Activated T-helper 17 cell treated with anti-CD3 and anti-CD28 coated beads, Interleukin-2, amount 50 U/mL, for 72 hours (primary cell): ENCODE measurements around the gene PCSK9. TPM values are rescaled to one million over a fixed set of nuclear protein-coding genes. Genes with fewer than 3 reads are reported as not detected.

Source experiments
- ATAC-seq: fragments of 150-1000 bp; cut with Tn5 transposase; replicated peaks from 2 replicates; pipeline ENCODE4 v1.10.0; 2021; ENCODE audit warnings: mild to moderate bottlenecking, moderate library complexity
- H3K27ac Mint-ChIP-seq: one replicate; pipeline ENCODE4 v1.8.0; 2022; ENCODE audit warnings: mixed read lengths
- H3K27me3 Mint-ChIP-seq: one replicate; pipeline ENCODE4 v1.8.0; 2022; ENCODE audit warnings: mixed read lengths
- H3K36me3 Mint-ChIP-seq: one replicate; pipeline ENCODE4 v1.8.0; 2022; ENCODE audit warnings: low read depth, mild to moderate bottlenecking, mixed read lengths
- H3K4me1 Mint-ChIP-seq: one replicate; pipeline ENCODE4 v1.8.0; 2022; ENCODE audit warnings: mixed read lengths
- H3K4me3 Mint-ChIP-seq: one replicate; pipeline ENCODE4 v1.8.0; 2022; ENCODE audit warnings: mild to moderate bottlenecking, mixed read lengths
- H3K9me3 Mint-ChIP-seq: one replicate; pipeline ENCODE4 v1.8.0; 2022; ENCODE audit warnings: mixed read lengths
- total RNA-seq, 2 donors: library from RNA; stranded (reverse); gene quantifications; one replicate each; pipeline ENCODE4 v1.2.3, GENCODE V29; 2022

The PCSK9 gene
- total RNA-seq, 2 donors from 2014 or later: not detected

DNA sequence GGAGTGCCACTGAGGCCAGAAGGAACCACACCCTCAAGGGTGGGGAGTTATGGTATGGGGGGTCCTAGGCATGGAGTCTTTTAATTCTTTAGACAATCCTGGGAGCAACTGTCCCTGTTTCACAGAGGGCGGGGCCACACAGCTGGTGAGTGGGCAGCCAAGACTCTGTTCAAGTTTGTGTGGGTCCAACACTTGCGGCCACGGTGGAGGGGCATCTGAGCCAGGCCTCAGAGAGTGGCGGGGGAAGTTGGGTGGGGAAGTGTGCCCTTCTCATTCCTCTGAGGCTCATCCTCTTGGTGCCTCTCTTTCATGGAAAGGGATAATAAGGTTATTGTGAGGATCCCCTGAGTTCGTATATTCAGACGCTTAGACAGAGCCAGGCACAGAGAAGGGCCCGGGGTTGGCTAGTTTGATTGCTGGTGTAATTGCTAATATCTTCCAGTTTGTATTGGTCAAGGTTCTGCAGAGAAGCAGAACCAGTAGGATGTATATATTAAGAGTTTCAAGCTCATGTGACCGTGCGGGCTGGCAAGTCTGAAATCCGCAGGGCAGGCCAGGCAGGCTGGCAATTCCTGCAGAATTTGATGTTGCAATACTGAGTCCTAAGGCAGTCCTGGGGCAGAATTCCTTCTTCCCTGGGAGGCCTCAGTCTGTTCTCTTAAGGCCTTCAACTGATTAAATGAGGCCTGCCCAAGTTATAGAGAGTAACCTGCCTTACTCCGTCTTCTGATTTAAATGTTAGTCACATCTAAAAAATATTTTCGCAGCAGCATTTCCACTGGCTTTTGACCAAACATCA is 15.9 kb downstream of the PCSK9 start:
- H3K27ac Mint-ChIP-seq: no peak overlapping the region
- no peaks in the 10 kb centered on the region for H3K4me1 Mint-ChIP-seq
- no peaks in the 10 kb centered on the region for H3K9me3 Mint-ChIP-seq
- no peaks in the 10 kb centered on the region for H3K36me3 Mint-ChIP-seq
- no peak for ATAC-seq
- H3K27me3 Mint-ChIP-seq: no peaks in the 10 kb centered on the region
- H3K4me3 Mint-ChIP-seq: no peak overlapping the region

DNA sequence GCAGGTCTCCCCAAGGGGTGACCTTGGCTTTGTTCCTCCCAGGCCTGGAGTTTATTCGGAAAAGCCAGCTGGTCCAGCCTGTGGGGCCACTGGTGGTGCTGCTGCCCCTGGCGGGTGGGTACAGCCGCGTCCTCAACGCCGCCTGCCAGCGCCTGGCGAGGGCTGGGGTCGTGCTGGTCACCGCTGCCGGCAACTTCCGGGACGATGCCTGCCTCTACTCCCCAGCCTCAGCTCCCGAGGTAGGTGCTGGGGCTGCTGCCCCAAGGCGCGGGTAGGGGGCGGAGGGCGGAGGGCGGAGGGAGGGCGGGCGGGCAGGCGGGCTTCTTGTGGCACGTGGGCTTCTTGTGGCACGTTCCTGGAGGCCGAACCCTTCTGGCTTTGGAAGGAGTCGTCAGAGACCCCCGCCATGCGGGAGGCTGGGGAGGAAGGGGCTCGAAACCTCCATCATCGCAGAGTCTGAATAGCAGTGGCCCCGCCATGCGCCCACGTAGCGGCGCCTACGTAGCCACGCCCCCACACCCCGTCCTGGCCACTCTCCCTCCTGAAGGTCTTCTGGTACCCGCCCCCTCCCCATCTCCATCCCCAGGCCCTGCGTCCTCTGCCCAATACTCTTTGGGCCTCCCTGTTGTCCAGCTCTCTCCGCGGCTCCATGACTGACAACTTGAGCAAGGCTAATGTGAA is 16.7 kb downstream of the PCSK9 start:
- no peaks in the 10 kb centered on the region for H3K27me3 Mint-ChIP-seq
- ATAC-seq: no peak
- H3K27ac Mint-ChIP-seq: no peak overlapping the region
- H3K9me3 Mint-ChIP-seq: no peaks in the 10 kb centered on the region
- no peaks in the 10 kb centered on the region for H3K4me1 Mint-ChIP-seq
- no peaks in the 10 kb centered on the region for H3K36me3 Mint-ChIP-seq
- H3K4me3 Mint-ChIP-seq: no peak overlapping the region

DNA sequence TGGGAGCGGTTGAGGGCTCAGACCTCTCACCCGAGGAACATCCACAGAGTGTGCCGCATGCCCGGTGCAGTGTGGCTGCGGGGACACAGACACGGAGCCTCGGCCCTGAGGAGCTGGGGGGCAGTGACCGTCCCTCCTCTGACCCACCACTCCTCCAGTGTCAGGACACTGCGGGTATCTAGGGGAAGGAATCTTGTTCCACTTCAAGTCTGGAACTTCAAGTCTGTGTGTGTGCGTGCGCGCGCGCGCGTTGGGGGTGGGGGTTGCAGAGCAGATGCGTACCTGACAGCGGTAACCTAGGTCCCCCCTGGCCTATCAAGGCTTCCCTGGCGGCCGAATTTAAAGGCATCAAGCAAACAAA is 17.3 kb downstream of the PCSK9 start:
- no peak overlapping the region for H3K4me3 Mint-ChIP-seq
- no peaks in the 10 kb centered on the region for H3K9me3 Mint-ChIP-seq
- ATAC-seq: no peak
- no peaks in the 10 kb centered on the region for H3K27me3 Mint-ChIP-seq
- no peaks in the 10 kb centered on the region for H3K36me3 Mint-ChIP-seq
- H3K27ac Mint-ChIP-seq: no peak overlapping the region
- no peaks in the 10 kb centered on the region for H3K4me1 Mint-ChIP-seq

DNA sequence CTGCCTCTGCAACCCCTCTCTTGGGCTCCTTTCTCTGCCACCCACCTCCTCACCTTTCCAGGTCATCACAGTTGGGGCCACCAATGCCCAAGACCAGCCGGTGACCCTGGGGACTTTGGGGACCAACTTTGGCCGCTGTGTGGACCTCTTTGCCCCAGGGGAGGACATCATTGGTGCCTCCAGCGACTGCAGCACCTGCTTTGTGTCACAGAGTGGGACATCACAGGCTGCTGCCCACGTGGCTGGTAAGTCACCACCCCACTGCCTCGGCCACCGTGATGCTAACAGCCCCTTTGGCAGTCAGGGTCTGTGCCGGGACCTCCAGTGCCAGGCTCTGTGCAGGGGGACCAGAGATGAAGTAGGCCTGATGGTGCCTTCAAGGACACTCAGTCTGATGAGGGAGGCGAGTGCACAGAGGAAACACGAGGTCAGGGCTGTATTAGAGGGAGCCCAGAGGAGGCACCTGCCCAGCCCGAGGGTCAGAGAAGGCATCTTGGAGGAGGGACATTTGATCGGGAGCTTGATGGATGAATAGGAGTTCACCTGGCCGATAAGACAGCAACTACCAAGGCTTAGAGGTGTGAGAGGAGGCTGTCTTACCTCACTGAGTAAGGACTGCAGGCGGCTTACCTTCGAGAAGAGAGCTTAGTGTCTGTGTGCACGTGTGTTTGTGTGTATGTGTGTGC is 18.1 kb downstream of the PCSK9 start:
- no peaks in the 10 kb centered on the region for H3K27me3 Mint-ChIP-seq
- H3K4me3 Mint-ChIP-seq: no peak overlapping the region
- no peaks in the 10 kb centered on the region for H3K36me3 Mint-ChIP-seq
- no peaks in the 10 kb centered on the region for H3K4me1 Mint-ChIP-seq
- no peak overlapping the region for H3K27ac Mint-ChIP-seq
- no peak for ATAC-seq
- H3K9me3 Mint-ChIP-seq: no peaks in the 10 kb centered on the region

DNA sequence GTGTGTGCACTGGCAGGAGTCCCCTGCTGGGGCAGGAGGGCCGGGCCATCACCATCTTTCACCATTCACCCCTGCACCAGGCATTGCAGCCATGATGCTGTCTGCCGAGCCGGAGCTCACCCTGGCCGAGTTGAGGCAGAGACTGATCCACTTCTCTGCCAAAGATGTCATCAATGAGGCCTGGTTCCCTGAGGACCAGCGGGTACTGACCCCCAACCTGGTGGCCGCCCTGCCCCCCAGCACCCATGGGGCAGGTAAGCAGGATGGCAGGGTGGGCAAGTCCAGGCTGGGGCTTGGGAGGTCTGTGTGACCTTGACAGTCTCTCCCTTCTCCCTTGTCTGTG is 18.6 kb downstream of the PCSK9 start:
- no peaks in the 10 kb centered on the region for H3K4me1 Mint-ChIP-seq
- H3K27me3 Mint-ChIP-seq: no peaks in the 10 kb centered on the region
- H3K9me3 Mint-ChIP-seq: no peaks in the 10 kb centered on the region
- no peak overlapping the region for H3K27ac Mint-ChIP-seq
- ATAC-seq: no peak
- no peak overlapping the region for H3K4me3 Mint-ChIP-seq
- H3K36me3 Mint-ChIP-seq: no peaks in the 10 kb centered on the region

DNA sequence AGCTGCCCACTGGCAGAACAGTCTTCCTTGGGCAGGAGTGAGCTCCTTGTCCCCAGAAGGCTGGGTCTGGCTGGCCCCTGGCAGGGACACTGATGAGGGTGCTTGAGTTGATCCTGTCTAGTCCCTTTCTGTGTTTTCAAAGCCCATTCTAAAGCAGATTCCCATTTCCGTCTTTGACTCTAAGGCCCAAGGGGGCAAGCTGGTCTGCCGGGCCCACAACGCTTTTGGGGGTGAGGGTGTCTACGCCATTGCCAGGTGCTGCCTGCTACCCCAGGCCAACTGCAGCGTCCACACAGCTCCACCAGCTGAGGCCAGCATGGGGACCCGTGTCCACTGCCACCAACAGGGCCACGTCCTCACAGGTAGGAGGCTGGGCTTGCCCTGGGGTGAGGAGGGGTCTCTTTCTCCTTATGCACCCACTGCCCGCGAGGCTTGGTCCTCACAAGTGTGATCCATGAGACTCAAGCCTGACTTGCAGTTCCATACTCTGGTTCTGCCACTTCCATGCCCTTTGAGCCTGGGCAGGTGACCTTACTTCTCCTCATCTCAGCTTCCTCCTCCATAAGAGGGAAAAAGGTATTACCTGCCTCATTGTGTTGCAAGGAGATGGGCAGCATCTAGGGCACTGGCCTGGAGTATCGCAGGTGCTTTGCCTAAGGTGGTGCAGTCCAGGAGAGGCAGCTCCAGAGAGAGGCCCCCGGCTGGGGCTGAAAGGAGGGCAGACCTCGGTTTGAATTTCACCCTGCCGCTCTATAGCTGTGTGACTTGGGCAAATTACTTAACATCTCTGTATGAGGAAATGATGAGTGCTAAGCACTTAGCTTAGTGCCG is 20.2 kb downstream of the PCSK9 start:
- no peak overlapping the region for H3K4me3 Mint-ChIP-seq
- no peaks in the 10 kb centered on the region for H3K9me3 Mint-ChIP-seq
- no peaks in the 10 kb centered on the region for H3K4me1 Mint-ChIP-seq
- H3K36me3 Mint-ChIP-seq: no peaks in the 10 kb centered on the region
- no peak overlapping the region for H3K27ac Mint-ChIP-seq
- H3K27me3 Mint-ChIP-seq: no peaks in the 10 kb centered on the region
- ATAC-seq: no peak

- peak; percentile 80 for ATAC-seq
- H3K36me3 Mint-ChIP-seq: no peaks in the 10 kb centered on the region
Observed at GRCh38 chr1:55060133-55060999, 21.0 kb downstream of the PCSK9 start.

DNA sequence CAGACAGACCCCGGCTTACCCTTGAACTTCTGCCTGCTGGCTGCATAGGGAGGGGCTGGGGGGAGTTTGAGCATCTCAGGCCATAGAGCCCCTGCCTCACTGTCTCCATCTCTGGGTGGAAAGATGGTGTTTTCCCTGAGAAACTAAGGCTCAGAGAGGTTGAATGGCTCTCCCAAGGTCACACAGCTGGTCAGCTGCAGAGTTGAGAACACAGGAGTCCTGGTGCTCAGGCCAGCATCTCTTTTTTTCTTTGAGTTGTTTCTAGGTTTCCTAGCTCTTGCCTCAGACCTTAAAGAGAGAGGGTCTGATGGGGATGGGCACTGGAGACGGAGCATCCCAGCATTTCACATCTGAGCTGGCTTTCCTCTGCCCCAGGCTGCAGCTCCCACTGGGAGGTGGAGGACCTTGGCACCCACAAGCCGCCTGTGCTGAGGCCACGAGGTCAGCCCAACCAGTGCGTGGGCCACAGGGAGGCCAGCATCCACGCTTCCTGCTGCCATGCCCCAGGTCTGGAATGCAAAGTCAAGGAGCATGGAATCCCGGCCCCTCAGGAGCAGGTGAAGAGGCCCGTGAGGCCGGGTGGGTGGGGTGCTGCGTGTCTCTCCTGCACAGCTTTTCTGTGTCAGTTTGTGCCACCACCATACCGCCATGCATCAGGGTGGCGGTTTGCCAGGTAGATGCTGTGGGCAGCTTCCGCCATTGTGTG is 21.8 kb downstream of the PCSK9 start:
- peaks cover 5% of the 10 kb centered on the region for H3K36me3 Mint-ChIP-seq
- no peak for ATAC-seq
- no peaks in the 10 kb centered on the region for H3K27me3 Mint-ChIP-seq
- H3K27ac Mint-ChIP-seq: no peak overlapping the region
- H3K4me3 Mint-ChIP-seq: no peak overlapping the region
- H3K4me1 Mint-ChIP-seq: no peaks in the 10 kb centered on the region
- H3K9me3 Mint-ChIP-seq: no peaks in the 10 kb centered on the region

More at GRCh38 chr1:55060133-55060999, 21.0 kb downstream of the PCSK9 start:
- Mint-ChIP-seq H3K4me3 (no peak overlapping the region), H3K27me3 (no peaks in the 10 kb centered on the region), H3K27ac (no peak overlapping the region), H3K4me1 (no peaks in the 10 kb centered on the region), H3K9me3 (no peaks in the 10 kb centered on the region)

- peak overlapping the region; percentile 34 for H3K27ac Mint-ChIP-seq
- H3K4me3 Mint-ChIP-seq: no peak overlapping the region
- no peaks in the 10 kb centered on the region for H3K9me3 Mint-ChIP-seq
- H3K36me3 Mint-ChIP-seq: peaks cover 10% of the 10 kb centered on the region
- no peak for ATAC-seq
- no peaks in the 10 kb centered on the region for H3K27me3 Mint-ChIP-seq
- no peaks in the 10 kb centered on the region for H3K4me1 Mint-ChIP-seq
Observed at GRCh38 chr1:55061706-55062321, 22.5 kb downstream of the PCSK9 start.

DNA sequence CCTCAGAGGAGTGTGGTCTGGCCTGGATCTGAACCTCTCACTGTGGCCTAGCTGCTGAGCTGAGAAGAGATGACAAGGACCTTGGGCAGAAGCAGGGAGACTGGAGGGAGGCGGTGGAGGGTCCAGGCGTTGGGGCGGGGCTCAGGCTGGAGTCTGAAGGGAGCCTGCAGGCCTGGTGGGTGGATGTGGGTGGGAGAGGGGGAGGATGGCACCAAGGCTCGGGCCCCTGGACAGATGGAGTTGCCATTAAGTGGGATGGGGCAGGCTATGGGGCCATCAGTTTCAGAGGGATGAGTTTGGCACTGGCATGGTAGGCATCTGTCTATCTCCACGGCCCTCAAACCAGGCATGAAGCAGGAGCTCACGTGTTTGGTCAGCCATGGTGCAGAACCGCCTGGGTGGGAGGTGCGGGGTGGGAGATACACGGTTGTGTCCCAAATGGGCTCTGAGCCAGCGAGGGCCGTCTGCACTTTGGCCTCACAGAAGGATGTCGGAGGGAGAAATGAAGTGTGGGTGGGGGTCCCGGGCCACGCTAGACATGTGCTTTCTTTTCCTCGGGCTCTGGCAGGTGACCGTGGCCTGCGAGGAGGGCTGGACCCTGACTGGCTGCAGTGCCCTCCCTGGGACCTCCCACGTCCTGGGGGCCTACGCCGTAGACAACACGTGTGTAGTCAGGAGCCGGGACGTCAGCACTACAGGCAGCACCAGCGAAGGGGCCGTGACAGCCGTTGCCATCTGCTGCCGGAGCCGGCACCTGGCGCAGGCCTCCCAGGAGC is 23.6 kb downstream of the PCSK9 start:
- Mint-ChIP-seq H3K4me1 (no peaks in the 10 kb centered on the region), H3K4me3 (no peak overlapping the region), H3K36me3 (peaks cover 22% of the 10 kb centered on the region), H3K27ac (peak overlapping the region; percentile 34), H3K9me3 (no peaks in the 10 kb centered on the region), H3K27me3 (no peaks in the 10 kb centered on the region)
- no peak for ATAC-seq

- Mint-ChIP-seq H3K27me3 (no peaks in the 10 kb centered on the region), H3K27ac (no peak overlapping the region), H3K9me3 (no peaks in the 10 kb centered on the region), H3K36me3 (peaks cover 28% of the 10 kb centered on the region), H3K4me3 (no peak overlapping the region), H3K4me1 (no peaks in the 10 kb centered on the region)
- no peak for ATAC-seq
Observed at GRCh38 chr1:55063577-55063942, 24.2 kb downstream of the PCSK9 start.

DNA sequence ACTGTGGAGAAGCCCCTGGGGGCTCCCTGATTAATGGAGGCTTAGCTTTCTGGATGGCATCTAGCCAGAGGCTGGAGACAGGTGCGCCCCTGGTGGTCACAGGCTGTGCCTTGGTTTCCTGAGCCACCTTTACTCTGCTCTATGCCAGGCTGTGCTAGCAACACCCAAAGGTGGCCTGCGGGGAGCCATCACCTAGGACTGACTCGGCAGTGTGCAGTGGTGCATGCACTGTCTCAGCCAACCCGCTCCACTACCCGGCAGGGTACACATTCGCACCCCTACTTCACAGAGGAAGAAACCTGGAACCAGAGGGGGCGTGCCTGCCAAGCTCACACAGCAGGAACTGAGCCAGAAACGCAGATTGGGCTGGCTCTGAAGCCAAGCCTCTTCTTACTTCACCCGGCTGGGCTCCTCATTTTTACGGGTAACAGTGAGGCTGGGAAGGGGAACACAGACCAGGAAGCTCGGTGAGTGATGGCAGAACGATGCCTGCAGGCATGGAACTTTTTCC is 24.8 kb downstream of the PCSK9 start:
- H3K4me1 Mint-ChIP-seq: no peaks in the 10 kb centered on the region
- peaks cover 34% of the 10 kb centered on the region for H3K36me3 Mint-ChIP-seq
- no peaks in the 10 kb centered on the region for H3K27me3 Mint-ChIP-seq
- H3K4me3 Mint-ChIP-seq: no peak overlapping the region
- H3K9me3 Mint-ChIP-seq: no peaks in the 10 kb centered on the region
- H3K27ac Mint-ChIP-seq: no peak overlapping the region
- no peak for ATAC-seq
